BLaER1 treated with 17β-estradiol and CSF1 and Interleukin-3, amounts not matched to agents 10 nM and 100 nM (cell line): ENCODE measurements around the gene HIP1R.

Experiments
- H3K27ac ChIP-seq, 11 experiments: shearing (Covaris generic); formaldehyde crosslinking; 2 replicates each; pipeline ENCODE4 v1.8.1; 2022
- H3K27me3 ChIP-seq, 11 experiments: shearing (Covaris generic); formaldehyde crosslinking; 2 replicates each; pipeline ENCODE4 v1.8.1; 2022
- H3K36me3 ChIP-seq, 11 experiments: shearing (Covaris generic); formaldehyde crosslinking; 2 replicates each; pipeline ENCODE4 v1.8.1; 2022
- H3K4me1 ChIP-seq, 10 experiments: shearing (Covaris generic); formaldehyde crosslinking; 2 replicates each; pipeline ENCODE4 v1.8.1; 2022
- H3K4me2 ChIP-seq, 11 experiments: shearing (Covaris generic); formaldehyde crosslinking; 2 replicates each; pipeline ENCODE4 v1.8.1; 2022
- H3K4me3 ChIP-seq, 10 experiments: shearing (Covaris generic); formaldehyde crosslinking; 2 replicates each; pipeline ENCODE4 v1.8.1; 2022
- H3K9ac ChIP-seq, 11 experiments: shearing (Covaris generic); formaldehyde crosslinking; 2 replicates each; pipeline ENCODE4 v1.8.1; 2022
- H3K9me3 ChIP-seq, 11 experiments: shearing (Covaris generic); formaldehyde crosslinking; replicated peaks in 1 of 11; 2 replicates each; pipeline ENCODE4 v1.8.1; 2022
- H4K20me1 ChIP-seq, 11 experiments: shearing (Covaris generic); formaldehyde crosslinking; 2 replicates each; pipeline ENCODE4 v1.8.1; 2022
- Cebpa-rat ChIP-seq, 11 experiments: shearing (Covaris generic); IDR thresholded peaks; 2 replicates each; pipeline ENCODE4 v1.8.1; 2022

The HIP1R gene

GRCh38 chr12:122837306-122838265, 2.3 kb downstream of the HIP1R start:
- H3K4me3 ChIP-seq, result peak overlapping the region in 7 of 10 experiments; percentile 75 to 91 (median 79); a peak in 10 of 20 replicates
- H3K4me2 ChIP-seq, result peak overlapping the region; percentile 81 to 99 (median 95)

GRCh38 chr12:122838841-122839240, 3.6 kb downstream of the HIP1R start:
- no peaks in the 10 kb centered on the region for H3K9me3 ChIP-seq
- no peak overlapping the region for H3K27ac ChIP-seq
- H3K4me1 ChIP-seq, result peaks cover 30 to 85% (median 80%) of the 10 kb centered on the region in 10 experiments
- H3K4me3 ChIP-seq, result no peak overlapping the region
- H3K4me2 ChIP-seq, result peak overlapping the region in 9 of 11 experiments; percentile 81 to 99 (median 95); a peak in 15 of 22 replicates
- H3K9ac ChIP-seq, result peak overlapping the region in 1 of 11 experiments; percentile 91; a peak in 1 of 22 replicates
- TF ChIP-seq Cebpa-rat (IDR thresholded peaks at IDR 0.05), result no peak
- peaks cover 0 to 24% (median 0%) of the 10 kb centered on the region in 11 experiments; a peak in 3 of 22 replicates for H3K27me3 ChIP-seq
- H4K20me1 ChIP-seq, result peaks cover 0 to 72% (median 1%) of the 10 kb centered on the region in 11 experiments; a peak in 11 of 22 replicates
- H3K36me3 ChIP-seq, result peaks cover 0 to 21% (median 0%) of the 10 kb centered on the region in 11 experiments; a peak in 5 of 22 replicates

More at GRCh38 chr12:122837306-122838265, 2.3 kb downstream of the HIP1R start:
- Histone ChIP-seq H3K36me3 (peaks cover 0 to 21% (median 0%) of the 10 kb centered on the region in 11 experiments; a peak in 5 of 22 replicates), H3K27me3 (peaks cover 0 to 24% (median 0%) of the 10 kb centered on the region in 11 experiments; a peak in 3 of 22 replicates), H3K9ac (peak overlapping the region in 8 of 11 experiments; percentile 3 to 91 (median 82); a peak in 11 of 22 replicates), H3K27ac (peak overlapping the region in 6 of 11 experiments; percentile 66 to 78 (median 76); a peak in 11 of 22 replicates), H4K20me1 (peaks cover 0 to 59% (median 0%) of the 10 kb centered on the region in 11 experiments; a peak in 10 of 22 replicates), H3K9me3 (no peaks in the 10 kb centered on the region), H3K4me1 (peaks cover 24 to 75% (median 68%) of the 10 kb centered on the region in 10 experiments)
- no peak for TF ChIP-seq Cebpa-rat (IDR thresholded peaks at IDR 0.05)

- Histone ChIP-seq H3K4me3 (no peak overlapping the region), H3K4me2 (peak overlapping the region in 10 of 11 experiments; percentile 6 to 96 (median 80); a peak in 15 of 22 replicates), H3K27me3 (peaks cover 0 to 24% (median 0%) of the 10 kb centered on the region in 11 experiments; a peak in 3 of 22 replicates), H3K27ac (peak overlapping the region in 1 of 11 experiments; percentile 4; a peak in 1 of 22 replicates), H4K20me1 (peaks cover 0 to 84% (median 6%) of the 10 kb centered on the region in 11 experiments; a peak in 11 of 22 replicates), H3K36me3 (peaks cover 0 to 22% (median 0%) of the 10 kb centered on the region in 11 experiments; a peak in 5 of 22 replicates), H3K9me3 (no peaks in the 10 kb centered on the region), H3K4me1 (peaks cover 31 to 86% (median 84%) of the 10 kb centered on the region in 10 experiments), H3K9ac (peak overlapping the region in 3 of 11 experiments; percentile 2 to 25 (median 12); a peak in 1 of 22 replicates)
- TF ChIP-seq Cebpa-rat (IDR thresholded peaks at IDR 0.05), result no peak
These were observed 4.8 kb downstream of the HIP1R start for GRCh38 chr12:122839907-122840554.

GRCh38 chr12:122840580-122841513, 5.6 kb downstream of the HIP1R start:
- H3K9ac ChIP-seq, result peak overlapping the region in 4 of 11 experiments; percentile 12 to 68 (median 50); a peak in 4 of 22 replicates
- H3K9me3 ChIP-seq, result no peaks in the 10 kb centered on the region
- H3K27ac ChIP-seq, result peak overlapping the region in 5 of 11 experiments; percentile 15 to 68 (median 33); a peak in 3 of 22 replicates
- no peak for TF ChIP-seq Cebpa-rat (IDR thresholded peaks at IDR 0.05)
- H3K4me3 ChIP-seq, result no peak overlapping the region
- peaks cover 0 to 92% (median 6%) of the 10 kb centered on the region in 11 experiments; a peak in 11 of 22 replicates for H4K20me1 ChIP-seq
- peaks cover 32 to 94% (median 92%) of the 10 kb centered on the region in 10 experiments for H3K4me1 ChIP-seq
- H3K36me3 ChIP-seq, result peaks cover 0 to 27% (median 0%) of the 10 kb centered on the region in 11 experiments; a peak in 5 of 22 replicates
- H3K27me3 ChIP-seq, result peaks cover 0 to 23% (median 0%) of the 10 kb centered on the region in 11 experiments; a peak in 3 of 22 replicates
- H3K4me2 ChIP-seq, result peak overlapping the region in 9 of 11 experiments; percentile 61 to 96 (median 81); a peak in 17 of 22 replicates

GRCh38 chr12:122841544-122842321, 6.5 kb downstream of the HIP1R start:
- H3K27ac ChIP-seq, result peak overlapping the region in 8 of 11 experiments; percentile 24 to 68 (median 32); a peak in 13 of 22 replicates
- no peak for TF ChIP-seq Cebpa-rat (IDR thresholded peaks at IDR 0.05)
- H4K20me1 ChIP-seq, result peaks cover 0 to 100% (median 15%) of the 10 kb centered on the region in 11 experiments; a peak in 11 of 22 replicates
- H3K9ac ChIP-seq, result peak overlapping the region in 6 of 11 experiments; percentile 15 to 68 (median 50); a peak in 9 of 22 replicates
- no peak overlapping the region for H3K4me3 ChIP-seq
- H3K27me3 ChIP-seq, result peaks cover 0 to 16% (median 0%) of the 10 kb centered on the region in 11 experiments; a peak in 3 of 22 replicates
- peaks cover 0 to 27% (median 0%) of the 10 kb centered on the region in 11 experiments; a peak in 6 of 22 replicates for H3K36me3 ChIP-seq
- no peaks in the 10 kb centered on the region for H3K9me3 ChIP-seq
- peak overlapping the region; percentile 33 to 96 (median 78); a peak in 21 of 22 replicates for H3K4me2 ChIP-seq
- peaks cover 32 to 100% (median 96%) of the 10 kb centered on the region in 10 experiments for H3K4me1 ChIP-seq

- Histone ChIP-seq H3K36me3 (peaks cover 0 to 28% (median 0%) of the 10 kb centered on the region in 11 experiments; a peak in 7 of 22 replicates), H3K4me2 (peak overlapping the region; percentile 33 to 96 (median 78)), H3K9ac (peak overlapping the region in 10 of 11 experiments; percentile 0 to 68 (median 36); a peak in 12 of 22 replicates), H3K27ac (peak overlapping the region in 8 of 11 experiments; percentile 0 to 68 (median 36); a peak in 14 of 22 replicates), H3K4me1 (peaks cover 25 to 92% (median 87%) of the 10 kb centered on the region in 10 experiments), H3K9me3 (no peaks in the 10 kb centered on the region), H3K4me3 (no peak overlapping the region), H3K27me3 (peaks cover 0 to 7% (median 0%) of the 10 kb centered on the region in 11 experiments; a peak in 3 of 22 replicates), H4K20me1 (peaks cover 0 to 100% (median 15%) of the 10 kb centered on the region in 11 experiments; a peak in 11 of 22 replicates)
- TF ChIP-seq Cebpa-rat (IDR thresholded peaks at IDR 0.05), result no peak
These were observed 7.5 kb downstream of the HIP1R start for GRCh38 chr12:122842505-122843405.
